NCI-H446 treated with DMSO at 0.1 percent for 48 hours (cell line): ENCODE measurements around the gene CRELD2.

ENCODE experiments used
- DNase-seq: peaks from one replicate; lab custom pipeline; 2025; lab: John Stamatoyannopoulos, UW

The CRELD2 gene

DNA sequence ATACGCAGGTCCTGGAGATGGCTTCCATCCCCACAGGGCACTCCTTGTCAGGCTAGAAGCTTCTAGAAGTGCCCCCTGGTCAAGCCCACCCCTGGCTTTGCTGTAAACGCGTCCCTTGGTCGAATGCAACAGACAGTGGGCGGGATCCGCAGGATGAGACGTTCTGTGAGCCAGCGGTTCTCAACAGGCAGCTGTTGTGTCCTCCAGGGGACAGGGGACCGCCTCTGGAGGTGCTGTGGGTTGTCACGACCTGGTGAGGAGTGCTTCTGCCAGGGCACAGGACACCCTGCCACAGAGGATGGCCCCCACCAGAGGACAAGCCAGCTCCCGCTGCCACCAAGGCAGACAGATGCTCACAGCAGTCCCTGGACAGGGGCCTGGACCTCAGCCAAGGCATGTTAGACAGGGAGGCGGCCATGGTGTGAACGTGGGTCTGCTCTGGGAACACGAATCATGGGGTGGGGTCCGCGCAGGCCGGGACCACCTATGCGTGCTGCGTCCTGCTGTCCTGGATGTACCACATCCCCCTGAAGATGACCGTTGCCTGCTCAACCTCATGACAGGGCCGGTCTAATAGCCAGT, 11.7 kb downstream of the CRELD2 start:
- DNase-seq, result no peak

DNA sequence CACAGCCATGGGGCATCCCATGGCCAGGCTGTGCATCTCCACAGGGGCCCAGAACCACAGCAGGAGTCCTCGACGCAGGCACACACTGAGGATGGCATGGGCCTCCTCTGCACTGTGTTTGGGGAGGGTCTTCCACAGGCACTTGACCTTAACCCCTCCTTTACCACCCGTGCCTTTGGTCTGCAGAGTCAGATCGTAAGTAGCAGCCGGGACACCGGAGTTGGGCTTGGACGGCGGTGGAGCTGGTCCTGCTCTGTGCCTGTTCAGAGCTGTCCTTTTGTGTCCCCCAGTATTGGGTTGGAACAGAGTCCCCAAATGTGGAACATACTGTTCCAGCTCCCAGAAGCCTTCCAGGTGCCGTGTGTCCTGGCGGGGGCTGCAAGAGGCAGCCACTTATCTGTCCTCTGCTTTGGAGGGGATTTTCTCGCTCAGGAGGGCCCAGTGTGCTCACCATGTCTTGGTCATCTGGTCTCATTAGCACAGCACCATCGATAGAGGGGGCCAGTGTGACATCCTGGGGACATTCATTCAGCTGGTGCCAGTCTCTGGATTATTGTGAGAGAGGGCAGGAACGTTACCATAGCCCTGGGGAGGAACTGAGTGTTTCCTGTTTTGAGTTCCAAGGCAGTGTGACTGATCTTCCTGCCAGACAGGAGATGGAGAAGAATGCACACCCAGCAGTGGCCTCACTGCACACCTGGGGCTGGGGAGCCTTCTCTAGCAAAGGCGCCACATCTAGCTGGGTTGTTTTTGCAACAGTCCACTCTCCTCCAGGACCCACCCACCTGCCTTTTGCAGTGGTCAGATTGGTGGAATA, 12.4 kb downstream of the CRELD2 start:
- no peak for DNase-seq

DNA sequence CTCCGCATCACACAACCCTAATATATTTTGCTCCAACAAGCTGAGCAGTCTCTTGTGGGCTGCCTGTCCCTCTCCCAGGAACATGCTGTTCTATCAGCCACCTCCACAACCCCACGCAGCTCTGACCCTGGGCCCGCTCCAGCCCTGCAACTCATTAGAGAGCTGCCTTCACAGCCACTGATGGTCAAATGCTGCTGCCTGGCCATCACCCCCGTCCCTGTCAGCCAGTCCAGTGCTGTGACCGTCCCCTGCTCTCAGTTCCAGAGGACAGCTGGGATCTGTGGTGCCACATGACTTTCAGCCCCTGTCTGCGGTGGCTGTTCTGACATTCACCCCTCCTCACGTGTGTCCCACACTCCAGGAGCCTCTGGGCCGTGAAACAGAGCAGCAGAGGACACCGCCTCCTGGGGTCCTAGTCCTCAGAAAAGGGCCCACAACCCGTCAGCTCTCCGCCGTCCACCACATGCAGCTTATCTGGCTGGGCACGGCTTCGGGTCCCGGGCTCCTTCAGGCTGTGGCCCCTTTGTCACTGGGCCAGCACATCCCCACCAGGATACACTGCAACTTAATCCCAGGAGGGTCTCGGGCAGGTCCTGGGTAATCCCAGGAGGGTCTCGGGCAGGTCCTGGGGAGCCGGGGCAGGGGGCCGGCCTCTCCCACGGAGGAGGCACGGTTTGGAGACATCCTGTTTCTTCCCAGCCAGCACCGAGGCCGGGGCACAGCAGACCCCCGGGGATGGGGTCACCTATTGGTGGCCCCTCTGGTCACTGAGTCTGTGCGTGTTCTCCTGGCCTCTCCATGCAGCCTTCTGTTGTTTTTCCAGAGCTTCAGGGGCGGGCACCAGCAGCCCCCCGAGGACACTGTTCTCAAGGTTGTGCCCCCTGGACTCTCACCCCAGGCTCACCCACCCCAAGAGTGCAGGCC, 15.1 kb downstream of the CRELD2 start:
- DNase-seq, result no peak

DNA sequence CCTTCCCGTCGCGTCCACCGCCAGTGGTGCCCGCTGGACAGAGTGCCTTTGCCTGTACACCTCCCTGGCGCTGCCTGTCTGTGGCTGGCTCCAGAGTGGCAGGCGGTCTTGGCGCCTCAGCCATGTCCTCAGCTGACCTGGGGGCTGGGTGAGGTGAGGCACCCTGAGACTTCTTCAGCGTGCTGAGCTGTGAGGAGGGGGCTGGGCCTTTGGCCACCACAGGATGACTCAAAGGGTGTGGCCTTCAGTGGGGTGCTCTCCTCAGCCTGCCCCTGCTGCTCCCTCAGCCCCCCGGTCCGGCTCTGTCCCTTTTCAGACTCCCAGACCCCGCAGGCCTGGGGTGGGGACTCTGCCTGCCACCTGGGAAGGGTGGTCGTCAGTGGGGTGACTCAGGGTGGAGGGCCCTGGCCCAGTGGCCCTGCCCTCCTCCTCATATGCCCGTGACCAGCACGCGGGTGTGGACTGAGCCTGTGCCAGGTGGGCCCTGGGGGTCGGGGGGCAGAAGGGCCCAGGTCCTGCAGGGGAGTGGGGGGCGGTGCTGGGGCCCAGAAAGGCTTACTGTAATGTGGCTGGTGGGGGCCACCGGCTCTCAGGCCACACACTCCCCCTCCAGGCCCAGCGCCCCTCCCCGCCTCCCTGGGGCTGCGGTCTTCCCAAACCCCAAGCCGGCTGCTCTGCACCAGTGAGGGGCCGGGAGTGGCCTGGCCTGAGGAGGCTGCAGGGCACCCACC, 15.9 kb downstream of the CRELD2 start:
- no peak for DNase-seq

DNA sequence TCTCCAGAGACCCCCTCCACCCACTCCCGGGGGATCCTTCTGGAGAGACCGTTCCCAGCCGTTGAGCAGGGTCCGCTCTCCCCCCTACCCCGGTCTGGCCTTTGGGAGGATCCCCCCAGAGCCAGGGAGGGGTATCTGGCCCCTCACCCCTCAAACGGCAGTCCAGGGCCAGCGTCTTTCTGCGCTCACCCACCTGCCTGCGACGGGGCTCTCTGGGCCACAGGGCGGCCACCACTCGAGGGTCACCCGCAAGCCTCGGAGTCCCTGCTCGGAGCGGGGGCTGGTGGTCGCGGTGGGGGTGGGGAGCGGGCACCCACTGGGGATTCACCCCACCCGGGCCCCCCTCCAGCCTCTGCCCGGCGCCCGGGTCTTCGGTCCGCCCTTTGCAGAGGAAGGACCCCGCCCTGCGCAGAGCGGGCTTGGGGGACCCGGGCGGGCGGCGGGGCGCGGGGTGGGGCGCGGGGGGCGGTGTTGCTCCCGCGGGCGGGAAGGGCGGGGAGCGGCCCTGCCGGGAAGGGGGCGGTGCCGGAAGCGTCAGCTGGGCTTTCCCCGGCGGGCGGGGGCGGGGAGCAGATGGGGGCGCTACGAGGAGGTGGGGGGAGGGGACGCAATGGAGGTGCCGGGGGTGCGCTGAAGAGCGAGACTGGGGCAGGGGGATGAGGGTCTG, 16.6 kb downstream of the CRELD2 start:
- no peak for DNase-seq

DNA sequence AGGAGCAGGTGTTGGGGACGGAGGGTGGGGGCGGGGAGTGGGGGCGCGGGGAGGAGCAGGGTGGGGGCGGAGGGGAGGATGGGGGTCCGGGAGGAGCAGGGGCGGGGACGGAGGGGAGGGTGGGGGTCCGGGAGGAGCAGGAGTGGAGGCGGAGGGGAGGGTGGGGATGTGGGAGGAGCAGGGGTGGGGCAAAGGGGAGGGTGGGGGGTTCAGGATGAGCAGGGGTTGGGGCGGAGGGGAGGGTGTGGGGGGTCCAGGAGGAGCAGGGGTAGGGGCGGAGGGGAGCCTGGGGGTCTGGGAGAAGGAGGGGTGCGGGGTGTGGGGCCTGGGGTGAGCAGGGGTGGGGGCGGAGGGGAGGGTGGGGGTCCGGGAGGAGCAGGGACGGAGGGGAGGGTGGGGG, 17.1 kb downstream of the CRELD2 start:
- DNase-seq, result no peak

DNA sequence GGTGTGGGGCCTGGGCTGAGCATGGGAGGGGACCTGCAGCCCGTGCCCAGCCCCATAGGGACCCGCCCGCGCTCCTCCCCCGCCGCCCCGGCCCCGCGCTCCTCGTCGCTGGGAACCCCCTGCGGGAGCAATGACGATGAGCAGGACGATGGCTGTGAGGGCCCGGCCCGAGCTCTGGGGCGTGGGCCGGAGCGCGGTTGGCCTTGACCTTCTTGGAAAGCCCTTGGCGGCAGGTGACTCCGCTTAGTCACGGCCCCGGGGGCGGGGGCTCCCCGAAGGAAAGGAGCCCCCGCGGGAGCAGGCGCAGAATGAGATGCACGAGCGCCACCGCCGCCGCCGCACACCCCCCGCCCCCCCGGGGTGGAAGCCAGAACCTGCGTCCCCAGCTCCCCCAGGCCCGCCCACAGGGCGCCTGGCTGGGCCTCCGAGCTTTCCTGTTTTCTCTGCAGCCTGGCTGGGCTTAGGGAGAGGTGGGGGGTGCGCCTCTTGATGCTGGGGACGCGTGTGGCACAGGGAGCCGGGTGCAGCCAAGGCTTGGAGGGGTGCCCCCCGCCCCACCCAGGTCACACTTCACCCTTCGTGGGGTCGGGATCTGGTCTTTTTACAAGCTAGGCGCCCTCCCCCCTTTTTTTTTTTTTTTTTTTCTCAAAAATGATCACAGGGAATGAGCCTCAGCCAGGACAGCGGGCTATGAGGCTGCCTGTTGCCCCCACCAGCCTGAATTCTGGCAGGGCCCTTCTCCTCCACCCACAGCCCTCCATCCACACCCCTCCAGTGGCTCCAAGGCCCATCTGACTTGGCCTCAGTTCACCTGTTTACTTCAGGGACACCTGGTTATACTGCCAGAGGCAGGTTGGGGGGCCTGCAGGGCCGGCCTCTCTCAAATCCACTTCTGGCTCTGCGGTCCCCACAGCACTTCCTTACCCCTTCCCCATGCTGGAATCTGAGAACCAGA, 17.9 kb downstream of the CRELD2 start:
- DNase-seq, result no peak

DNA sequence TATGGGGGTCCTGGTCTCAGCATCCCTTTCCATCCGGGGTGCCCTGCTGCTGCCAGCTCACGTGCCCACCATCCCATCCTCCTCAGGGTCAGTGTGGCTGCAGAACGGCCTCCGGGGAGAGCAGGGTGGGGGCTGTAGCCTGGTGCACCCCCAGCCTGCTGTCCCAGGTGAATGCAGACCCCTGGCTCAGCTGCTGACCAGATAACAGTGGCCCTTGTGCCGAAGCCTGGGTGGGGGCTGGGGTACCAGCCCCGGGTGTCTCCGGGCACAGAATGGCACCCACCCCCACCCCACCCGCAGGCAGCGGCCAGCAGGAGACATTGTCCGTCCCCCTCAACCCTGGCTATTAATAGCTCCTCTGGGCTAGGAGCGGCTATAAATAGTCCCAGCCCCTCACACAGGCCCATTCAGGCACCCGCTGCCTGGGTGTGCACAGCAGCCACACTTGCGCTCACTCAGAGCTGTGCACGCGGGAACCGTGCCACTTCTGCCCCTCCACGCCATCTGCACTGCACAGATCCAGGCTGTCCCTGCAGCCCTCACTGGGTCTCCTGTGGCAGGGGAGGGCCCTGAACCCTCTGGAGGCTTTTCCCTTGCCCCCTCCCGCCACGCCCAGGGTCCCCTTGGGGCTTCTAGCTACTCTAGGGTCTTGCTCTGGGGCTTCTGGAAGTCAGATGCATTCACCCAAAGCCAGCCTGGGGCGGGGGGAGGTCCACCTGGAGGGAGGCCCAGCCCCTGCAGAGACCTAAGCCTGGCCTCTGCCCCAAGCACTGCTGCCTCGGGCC, 18.7 kb downstream of the CRELD2 start:
- DNase-seq, result no peak

DNA sequence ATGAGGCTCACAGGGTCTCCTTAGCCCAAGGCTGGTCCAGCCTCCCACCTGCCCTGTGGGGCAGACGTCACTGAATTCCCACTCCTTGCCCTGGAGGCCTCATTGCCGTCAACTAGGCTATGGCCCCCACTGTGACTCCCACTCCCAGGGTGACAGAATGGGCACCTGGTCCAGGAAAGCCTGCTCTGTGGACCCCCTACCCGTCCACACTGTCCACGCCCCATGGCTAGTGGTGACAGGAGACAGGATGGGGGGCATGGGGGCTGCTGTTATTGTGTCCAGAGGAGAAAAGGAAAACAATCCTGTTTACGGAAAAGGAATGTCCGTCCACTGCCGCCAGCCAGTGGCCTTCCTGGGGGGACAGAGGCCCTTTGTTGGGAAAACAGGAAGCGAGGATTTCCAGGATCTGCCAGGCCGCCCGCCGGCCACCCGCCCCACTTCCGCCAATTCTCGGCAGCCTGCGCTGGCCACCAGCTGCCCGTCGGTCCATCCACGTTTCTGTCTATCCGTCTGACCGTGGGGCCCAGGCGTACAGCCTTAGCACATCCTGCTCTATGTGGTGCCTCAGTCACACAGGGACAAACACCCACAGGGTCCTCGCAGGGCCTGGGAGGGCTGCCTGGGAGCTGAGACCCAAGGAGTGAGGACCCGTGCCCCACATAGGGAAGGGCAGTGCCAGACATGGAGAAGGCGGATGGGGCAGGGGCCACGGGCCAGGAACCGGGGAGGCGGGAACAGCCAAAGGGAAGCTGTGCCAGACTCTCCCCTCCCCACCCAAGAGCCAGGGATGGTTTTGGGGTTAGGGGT, 19.5 kb downstream of the CRELD2 start:
- no peak for DNase-seq

DNA sequence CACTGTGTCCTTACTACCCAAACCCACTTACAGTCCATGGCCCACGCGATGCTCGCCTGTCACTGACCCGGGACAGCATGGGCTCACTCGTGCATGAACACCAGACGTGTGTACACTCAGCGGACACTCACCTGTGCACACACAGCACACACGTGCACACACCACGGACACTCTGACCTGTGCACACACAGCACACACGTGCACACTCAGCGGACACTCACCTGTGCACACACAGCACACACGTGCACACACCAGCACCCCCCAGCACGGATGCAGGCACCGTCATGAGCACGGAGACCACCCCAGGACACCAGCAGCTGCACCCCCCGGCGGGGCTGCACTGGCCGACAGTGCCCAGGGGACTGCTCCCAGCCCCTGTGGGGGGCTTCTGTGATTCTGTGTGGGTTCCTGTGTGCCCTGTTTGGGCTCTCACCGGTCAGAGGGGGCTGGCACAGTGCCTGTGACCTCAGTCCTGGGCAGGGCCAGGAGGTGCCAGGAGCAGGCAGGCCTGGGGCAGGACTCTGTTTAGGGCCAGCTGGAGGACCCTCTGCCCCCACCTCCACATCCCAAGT, 20.2 kb downstream of the CRELD2 start:
- DNase-seq, result no peak

DNA sequence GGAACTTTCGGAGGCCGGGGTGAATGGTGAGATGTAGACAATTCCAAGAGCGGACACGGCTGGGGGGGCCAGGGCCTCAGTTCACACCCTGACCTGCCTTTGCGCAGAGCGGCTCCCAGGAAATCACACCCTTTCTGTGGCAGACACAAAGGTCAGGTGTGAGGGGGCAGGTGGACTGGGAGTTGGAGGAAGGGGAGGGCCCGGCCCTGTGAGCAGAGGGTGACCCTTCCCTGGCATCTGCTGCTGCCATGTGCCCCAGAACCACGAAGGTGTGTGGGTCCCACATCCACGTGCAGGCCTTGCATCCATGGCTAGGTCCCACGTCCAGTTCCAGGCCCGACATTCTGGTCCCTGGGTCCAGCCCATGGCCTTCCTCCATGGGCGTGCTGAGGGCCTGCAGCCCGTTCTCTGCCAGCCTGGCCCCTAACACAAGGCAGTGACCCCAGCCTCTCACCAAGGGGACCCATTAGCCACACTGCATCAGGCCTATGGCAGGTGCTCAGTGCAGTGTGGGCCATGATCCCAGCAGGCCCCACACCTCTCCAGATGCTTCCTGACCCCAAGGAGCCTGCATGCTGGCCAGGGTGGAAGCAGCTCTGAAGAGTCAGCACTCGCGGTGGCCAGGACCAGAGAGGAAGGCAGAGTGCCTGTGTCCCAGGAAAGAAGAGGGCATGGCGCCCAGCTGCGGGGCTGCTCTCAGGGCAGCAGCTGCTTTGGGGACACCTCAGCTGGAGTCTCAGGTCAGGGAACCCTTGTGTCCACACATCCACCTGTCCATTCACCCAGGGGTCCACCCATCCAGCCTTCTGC, 23.3 kb downstream of the CRELD2 start:
- no peak for DNase-seq

DNA sequence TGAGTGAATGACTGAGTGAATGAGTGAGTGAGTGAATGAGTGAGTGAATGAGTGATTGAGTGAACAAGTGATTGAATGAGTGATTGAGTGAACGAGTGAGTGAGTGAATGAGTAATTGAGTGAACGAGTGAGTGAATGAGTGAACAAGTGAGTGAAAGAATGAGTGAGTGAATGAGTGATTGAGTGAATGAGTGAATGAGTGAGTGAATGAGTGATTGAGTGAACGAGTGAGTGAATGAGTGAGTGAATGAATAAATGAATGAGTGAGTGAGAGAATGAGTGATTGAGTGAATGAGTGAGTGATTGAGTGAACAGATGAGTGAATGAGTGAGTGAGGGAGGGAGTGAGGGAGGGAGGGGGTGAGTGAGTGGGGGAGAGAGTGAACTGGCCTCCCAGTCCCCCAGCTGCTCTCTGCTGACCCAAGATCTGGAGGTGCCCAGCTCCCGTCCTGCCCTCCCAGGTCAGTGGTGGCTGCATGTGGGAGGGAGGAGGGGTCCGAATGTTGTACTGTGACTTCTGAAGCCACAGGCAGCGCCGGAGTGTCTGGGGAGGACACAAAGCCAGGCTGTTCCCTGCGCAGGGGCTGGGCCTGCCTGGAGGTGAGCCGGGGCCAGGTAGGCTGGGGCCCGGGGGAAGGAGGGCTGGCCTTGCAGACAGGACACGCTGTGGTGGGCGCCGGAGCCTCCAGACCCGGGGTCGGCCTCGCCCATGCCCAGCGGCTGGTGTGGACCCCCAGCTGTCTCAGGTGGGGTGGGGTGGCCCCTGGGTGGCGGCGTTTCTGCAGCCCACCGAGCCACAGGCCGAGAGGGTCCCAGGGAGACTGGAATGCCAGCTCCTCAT, 24.4 kb downstream of the CRELD2 start:
- no peak for DNase-seq

DNA sequence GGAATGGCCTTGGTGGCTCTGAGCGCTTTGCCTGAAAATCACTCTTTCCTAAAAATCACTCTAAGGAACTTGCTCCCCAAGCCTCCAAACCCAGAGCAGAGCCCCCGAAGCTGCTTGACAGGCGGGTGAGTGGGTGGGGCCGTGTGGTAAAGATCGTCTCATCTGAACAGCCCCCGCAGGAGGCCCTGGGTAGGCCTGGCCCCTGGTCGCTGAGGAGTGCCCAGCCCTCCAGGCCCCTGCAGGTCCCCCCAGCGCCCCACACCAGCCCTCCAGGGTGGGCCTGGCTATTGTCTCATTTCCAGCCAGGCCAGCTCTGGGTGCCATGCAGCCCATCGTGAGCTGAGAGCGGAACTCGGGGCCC, 25.0 kb downstream of the CRELD2 start:
- DNase-seq, result no peak

DNA sequence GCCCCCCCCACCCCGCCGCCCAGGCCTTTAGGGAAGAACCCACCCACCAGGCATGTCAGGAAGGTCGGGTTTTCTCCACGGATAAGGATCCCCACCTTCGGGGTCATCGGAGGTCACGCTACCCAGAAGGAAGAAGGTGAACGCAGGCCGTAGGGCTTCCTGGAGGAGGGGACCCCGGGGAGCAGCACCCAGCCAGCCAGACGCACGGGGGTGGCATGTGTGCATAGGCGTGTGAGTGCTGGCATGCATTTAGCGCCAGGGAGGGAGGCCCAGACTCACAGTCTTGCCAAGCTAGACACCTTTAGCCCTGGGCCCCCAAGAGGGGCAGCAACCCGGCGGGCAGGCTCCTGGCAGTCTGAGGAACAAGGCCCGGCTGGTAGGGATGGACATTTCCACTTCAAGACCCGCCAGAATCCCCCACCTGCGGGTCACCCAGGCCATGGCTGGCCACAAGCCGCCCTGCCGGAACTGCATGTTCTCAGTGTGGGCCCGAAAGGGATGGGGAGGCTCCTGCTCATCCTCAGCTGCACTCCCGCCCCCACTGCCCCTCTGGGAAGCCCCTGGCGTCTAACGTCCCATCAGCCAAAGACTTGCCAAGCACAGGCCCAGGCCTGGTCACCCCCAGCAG, 25.5 kb downstream of the CRELD2 start:
- no peak for DNase-seq

DNA sequence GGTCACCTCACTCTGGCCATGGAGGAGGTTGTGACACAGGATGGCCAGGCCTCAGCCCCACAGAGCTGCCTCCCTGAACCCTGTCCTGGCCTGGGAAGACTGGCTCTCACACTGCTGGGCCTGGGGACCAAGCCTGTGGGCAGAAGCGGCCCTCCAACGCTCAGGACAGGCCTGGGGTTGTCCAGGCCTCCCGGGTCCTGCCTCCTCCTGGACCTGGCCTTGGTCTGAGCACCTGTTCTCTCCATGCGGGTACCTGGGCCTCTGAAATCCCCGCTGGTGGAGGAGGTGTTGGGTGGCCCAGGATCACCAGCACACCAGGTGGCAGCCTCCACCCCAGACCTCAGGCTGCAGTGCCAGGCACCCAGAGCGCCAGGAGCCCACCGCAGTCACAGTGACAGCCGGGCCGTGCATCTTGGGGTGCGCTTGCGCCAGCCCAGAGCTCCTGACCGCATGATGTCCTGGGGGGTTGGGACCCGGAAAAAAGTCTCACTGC, 26.0 kb downstream of the CRELD2 start:
- DNase-seq, result no peak
